Measurements from ENCODE around the gene PRCC. TPM values are rescaled to one million over a fixed set of nuclear protein-coding genes. Genes with fewer than 3 reads are reported as not detected.

PRCC gene, protein sequence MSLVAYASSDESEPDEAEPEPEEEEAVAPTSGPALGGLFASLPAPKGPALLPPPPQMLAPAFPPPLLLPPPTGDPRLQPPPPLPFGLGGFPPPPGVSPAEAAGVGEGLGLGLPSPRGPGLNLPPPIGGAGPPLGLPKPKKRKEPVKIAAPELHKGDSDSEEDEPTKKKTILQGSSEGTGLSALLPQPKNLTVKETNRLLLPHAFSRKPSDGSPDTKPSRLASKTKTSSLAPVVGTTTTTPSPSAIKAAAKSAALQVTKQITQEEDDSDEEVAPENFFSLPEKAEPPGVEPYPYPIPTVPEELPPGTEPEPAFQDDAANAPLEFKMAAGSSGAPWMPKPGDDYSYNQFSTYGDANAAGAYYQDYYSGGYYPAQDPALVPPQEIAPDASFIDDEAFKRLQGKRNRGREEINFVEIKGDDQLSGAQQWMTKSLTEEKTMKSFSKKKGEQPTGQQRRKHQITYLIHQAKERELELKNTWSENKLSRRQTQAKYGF
- 10 to 100 TPM; 68.7 to 99.8 TPM for total RNA-seq

DNA sequence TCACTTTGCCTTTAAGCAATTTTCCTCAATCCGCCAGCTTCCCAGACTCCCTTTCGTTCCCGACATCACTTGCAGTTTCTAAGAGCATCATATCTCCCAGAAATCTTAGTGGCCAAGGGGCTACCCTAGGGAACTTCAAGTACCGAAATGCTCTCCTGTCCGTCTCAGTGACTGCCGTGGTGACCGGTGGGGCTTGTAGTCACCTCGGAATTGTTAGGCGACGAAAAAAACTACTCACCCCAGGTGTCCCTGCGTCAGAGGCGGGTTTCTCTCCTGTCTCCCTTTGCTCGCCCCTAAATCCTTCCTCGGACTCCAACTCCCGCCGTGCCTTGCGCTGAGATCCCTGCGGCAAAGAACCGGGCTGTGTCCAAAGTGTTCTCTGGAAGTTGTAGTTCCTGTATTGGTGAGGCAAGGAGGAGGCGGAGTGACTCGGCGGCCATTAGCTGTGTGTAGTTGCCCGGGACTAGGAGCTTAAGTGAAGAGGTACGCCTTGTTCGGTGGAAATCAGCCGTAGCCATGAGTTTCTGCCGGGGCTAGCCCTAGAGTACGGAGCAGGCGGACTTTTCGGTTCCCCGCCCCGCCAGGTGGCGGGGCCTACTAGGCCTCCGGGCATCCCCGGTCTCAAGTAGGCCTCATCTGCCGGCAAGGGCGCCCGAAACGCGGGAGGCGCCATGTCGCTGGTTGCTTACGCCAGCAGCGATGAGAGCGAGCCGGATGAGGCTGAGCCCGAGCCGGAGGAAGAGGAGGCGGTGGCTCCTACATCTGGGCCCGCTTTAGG, at the start of gene PRCC:
Gene PRCC, plus strand, starts transcription at position 435 of the 778 bp plus-strand sequence. Its CDS starts 237 bp downstream, at position 672.
- no peak within 1 kb of the TSS for H3K4me3 Mint-ChIP-seq
- no peaks in the 10 kb centered on the region for H3K9me3 Mint-ChIP-seq (ENCODE audit: low read depth)
- peaks cover 21% of the 10 kb centered on the region for H3K36me3 Mint-ChIP-seq
- H3K27me3 Mint-ChIP-seq: no peaks in the 10 kb centered on the region
- H3K27ac Mint-ChIP-seq: no peak within 1 kb of the TSS
- H3K4me1 Mint-ChIP-seq: peaks cover 41% of the 10 kb centered on the region
- DNase-seq (peak; percentile 100), ATAC-seq (peak; percentile 95)
- CTCF ChIA-PET: interaction anchor here (0.8 to 8.6 kb wide), 10 partner anchors 11 to 119 kb away, joined by 3 to 116 read pairs (median 6); partner anchors contain the start of genes HDGF, ISG20L2, METTL25B and MRPL24

DNA sequence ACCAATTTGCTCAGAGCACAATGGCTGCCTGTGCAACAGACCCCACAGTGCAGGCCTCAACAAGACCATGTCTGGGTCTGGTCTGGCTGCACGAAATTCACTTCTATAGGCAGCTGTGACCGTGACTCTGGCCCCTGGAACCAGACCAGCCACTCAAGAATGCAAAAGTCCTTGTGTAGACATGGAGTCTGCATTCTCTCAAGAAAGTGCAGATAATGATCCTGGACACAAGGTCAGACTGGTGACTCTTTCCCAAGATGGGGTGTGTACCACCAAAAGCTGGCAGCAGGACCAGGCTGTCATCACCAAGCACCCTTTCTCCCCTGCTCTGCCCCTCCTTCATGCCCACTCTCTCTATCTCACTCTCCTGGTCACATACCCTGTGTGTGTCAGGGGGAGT, 46.2 kb upstream of the PRCC start:
- Mint-ChIP-seq H3K4me3 (no peak overlapping the region), H3K9me3 (ENCODE audit: low read depth) (no peaks in the 10 kb centered on the region), H3K4me1 (peaks cover 38% of the 10 kb centered on the region), H3K27me3 (no peaks in the 10 kb centered on the region), H3K36me3 (peaks cover 38% of the 10 kb centered on the region), H3K27ac (peak overlapping the region; percentile 72)
- ATAC-seq (no peak), DNase-seq (no peak)
- CTCF ChIA-PET: interaction anchor here (0.7 to 5.3 kb wide), 12 partner anchors 10 to 139 kb away, joined by 3 to 49 read pairs (median 4); partner anchors contain the start of genes CRABP2 and MRPL24

DNA sequence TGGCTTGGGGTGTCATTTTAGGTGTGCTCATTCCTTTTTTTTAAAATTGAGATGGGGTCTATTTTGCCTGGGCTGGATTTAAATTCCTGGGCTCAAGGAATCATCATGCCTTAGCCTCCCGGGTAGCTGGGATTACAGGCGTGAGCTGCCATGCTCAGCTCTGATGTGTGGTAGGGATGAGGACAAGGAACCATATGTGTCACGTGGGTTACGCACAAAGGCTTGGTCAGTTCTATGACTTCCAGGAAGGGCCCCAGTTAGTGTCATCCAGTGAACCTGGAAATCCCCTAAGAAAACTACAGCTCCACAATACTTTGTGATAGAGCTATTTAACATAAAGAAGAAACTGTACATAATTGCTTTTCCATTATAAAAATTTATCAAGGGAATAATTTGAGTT, 45.8 kb upstream of the PRCC start:
- peak overlapping the region; percentile 72 for H3K27ac Mint-ChIP-seq
- no peaks in the 10 kb centered on the region for H3K27me3 Mint-ChIP-seq
- no peaks in the 10 kb centered on the region for H3K9me3 Mint-ChIP-seq (ENCODE audit: low read depth)
- H3K36me3 Mint-ChIP-seq: peaks cover 38% of the 10 kb centered on the region
- CTCF ChIA-PET: interaction anchor here (0.6 to 5.3 kb wide), 11 partner anchors 10 to 169 kb away, joined by 3 to 49 read pairs (median 3); partner anchors contain the start of genes CRABP2 and MRPL24
- ATAC-seq (no peak), DNase-seq (no peak)
- H3K4me1 Mint-ChIP-seq: peaks cover 38% of the 10 kb centered on the region
- H3K4me3 Mint-ChIP-seq: no peak overlapping the region

DNA sequence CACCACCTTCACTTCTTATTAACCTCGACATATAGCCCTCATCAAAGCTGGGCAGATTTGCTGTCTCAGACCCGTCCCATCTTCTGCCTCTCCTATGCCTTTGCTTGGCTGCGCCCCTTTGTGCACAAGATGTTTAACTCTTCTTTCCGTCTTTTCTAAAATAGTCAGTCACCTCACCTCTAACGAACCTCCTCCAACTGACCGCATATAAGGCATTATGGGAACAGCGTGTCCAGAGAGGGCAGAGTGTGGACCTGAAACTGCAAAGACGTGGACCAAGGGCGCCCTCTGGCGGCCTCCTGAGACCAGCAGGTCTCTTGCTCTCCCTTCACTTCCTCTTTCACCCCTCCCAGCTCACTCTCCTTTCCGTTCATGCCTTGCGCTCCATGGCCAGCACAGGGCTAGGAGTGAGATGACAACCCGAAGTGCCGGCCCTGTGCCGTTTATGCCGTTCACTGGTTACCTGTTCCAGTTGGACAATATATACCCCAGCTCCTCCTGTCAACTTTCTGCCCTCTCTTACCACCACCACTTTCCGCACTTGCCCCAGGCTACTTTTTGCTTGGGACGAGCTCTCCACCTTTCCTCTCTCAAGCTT, 41.6 kb upstream of the PRCC start:
- peak; percentile 88 for DNase-seq
- Mint-ChIP-seq H3K9me3 (ENCODE audit: low read depth) (no peaks in the 10 kb centered on the region), H3K4me1 (peaks cover 47% of the 10 kb centered on the region), H3K27me3 (no peaks in the 10 kb centered on the region), H3K27ac (no peak overlapping the region), H3K36me3 (peaks cover 29% of the 10 kb centered on the region), H3K4me3 (no peak overlapping the region)
- CTCF ChIA-PET: interaction anchor here (0.6 to 8.0 kb wide), 82 partner anchors 8 to 1236 kb away, joined by 3 to 217 read pairs (median 7); partner anchors contain the start of genes BCAN, CRABP2, HDGF and INSRR
- peak; percentile 37 for ATAC-seq

DNA sequence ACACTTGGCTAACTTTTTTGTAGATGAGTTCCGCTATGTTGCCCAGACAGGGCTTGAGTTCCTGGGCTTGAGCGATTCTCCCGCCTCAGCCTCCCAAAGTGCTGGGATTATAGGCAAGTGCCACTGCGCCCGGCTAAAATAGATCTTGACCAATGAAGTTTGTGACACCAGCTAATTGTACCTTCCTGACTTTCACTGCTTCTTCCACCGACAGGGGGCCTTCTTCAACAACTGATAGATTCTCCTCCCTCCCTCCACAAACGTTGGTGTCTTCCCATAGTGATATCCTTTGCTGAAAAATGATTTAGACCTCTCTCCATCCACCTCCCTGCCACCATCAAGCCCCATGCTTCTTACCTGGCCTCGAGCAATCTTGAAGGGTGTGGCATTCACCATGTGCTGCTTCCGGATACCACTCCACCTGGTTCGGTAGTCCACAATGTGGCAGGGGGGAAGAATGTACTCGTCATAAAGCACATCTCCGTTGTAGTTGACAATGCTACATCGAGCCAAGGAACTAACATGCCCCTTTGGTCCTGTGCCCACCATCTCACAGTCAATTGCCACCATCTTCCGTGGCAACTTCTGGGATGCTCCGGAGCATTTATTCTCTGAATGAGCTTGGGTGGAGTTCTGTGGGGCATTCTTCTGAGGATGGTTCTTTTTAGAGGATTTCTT, 40.6 kb upstream of the PRCC start:
- H3K9me3 Mint-ChIP-seq (ENCODE audit: low read depth): no peaks in the 10 kb centered on the region
- peaks cover 24% of the 10 kb centered on the region for H3K36me3 Mint-ChIP-seq
- no peak overlapping the region for H3K4me3 Mint-ChIP-seq
- H3K27ac Mint-ChIP-seq: no peak overlapping the region
- H3K27me3 Mint-ChIP-seq: no peaks in the 10 kb centered on the region
- H3K4me1 Mint-ChIP-seq: peaks cover 44% of the 10 kb centered on the region
- ATAC-seq (no peak), DNase-seq (peak; percentile 78)
- CTCF ChIA-PET: interaction anchor here (0.8 to 8.0 kb wide), 69 partner anchors 10 to 341 kb away, joined by 3 to 217 read pairs (median 8); partner anchors contain the start of genes BCAN, CRABP2, HDGF and INSRR

DNA sequence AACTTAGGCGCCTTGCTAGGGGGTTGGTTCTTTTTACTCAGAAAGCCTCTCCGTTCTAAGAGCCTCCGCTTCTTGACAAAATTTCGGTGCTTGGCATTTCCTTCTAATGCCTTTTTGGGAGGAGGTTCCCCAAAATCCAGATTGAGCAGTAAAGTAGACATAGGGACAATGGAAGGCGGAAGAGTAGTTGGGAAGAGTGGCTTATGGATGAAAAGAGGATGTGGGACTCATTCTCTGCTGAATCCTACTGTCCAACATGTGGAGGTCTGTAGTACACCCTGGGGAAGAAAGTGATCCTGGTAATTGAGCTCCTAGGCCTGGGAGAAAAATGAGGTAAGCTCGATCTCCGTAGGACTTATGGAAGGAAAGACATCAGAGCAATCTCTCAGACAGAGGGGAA, 39.8 kb upstream of the PRCC start:
- no peaks in the 10 kb centered on the region for H3K9me3 Mint-ChIP-seq (ENCODE audit: low read depth)
- no peak for ATAC-seq
- H3K4me1 Mint-ChIP-seq: peaks cover 41% of the 10 kb centered on the region
- DNase-seq: no peak
- H3K27ac Mint-ChIP-seq: no peak overlapping the region
- H3K36me3 Mint-ChIP-seq: peaks cover 22% of the 10 kb centered on the region
- no peaks in the 10 kb centered on the region for H3K27me3 Mint-ChIP-seq
- CTCF ChIA-PET: interaction anchor here (0.7 to 8.0 kb wide), 30 partner anchors 9 to 341 kb away, joined by 3 to 217 read pairs (median 20); partner anchors contain the start of genes CRABP2, HDGF, INSRR and MRPL24
- H3K4me3 Mint-ChIP-seq: no peak overlapping the region

DNA sequence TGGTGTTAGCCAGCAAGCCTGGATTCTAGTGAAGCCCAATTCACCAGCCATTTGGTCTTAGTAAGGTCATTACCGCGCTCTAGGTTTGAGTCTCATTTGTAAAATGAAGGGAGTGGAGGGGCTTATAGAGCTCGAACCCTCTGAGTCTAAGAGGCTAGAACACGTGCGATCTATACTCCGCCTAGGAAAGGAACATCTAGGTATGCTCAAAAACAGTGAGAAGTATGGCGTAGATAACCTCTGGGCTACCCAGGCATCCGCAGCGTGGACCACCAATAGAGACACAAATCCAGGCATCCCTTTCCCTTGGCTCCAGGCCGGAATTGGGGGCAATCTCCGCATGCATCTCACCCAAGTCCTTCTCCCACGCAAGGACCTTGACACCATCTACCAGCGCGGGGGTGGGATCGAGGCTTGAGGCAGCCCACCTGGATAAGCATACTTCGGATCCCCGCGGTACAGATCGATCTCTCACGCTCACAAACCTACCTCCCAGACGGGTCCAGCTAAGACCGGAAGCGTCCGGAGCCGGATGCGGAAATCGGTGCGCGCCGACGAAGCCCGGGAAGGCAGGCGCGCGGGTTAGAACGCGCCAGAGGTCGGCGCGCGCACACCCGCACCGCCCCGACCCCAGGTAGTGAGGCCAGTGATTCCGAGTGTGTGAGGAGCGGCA, 39.3 kb upstream of the PRCC start, which contains the start of gene METTL25B:
Gene METTL25B, plus strand, starts transcription at position 544 of the 673 bp plus-strand sequence. CDS start 636 bp downstream, outside the sequence.
- peak; percentile 91 for DNase-seq
- Mint-ChIP-seq H3K4me1 (peaks cover 36% of the 10 kb centered on the region), H3K36me3 (peaks cover 17% of the 10 kb centered on the region), H3K4me3 (no peak within 1 kb of the TSS), H3K27ac (no peak within 1 kb of the TSS), H3K27me3 (no peaks in the 10 kb centered on the region), H3K9me3 (ENCODE audit: low read depth) (no peaks in the 10 kb centered on the region)
- CTCF ChIA-PET: interaction anchor here (0.7 to 8.0 kb wide), 23 partner anchors 13 to 342 kb away, joined by 3 to 217 read pairs (median 23); partner anchors contain the start of genes CRABP2, HDGF, INSRR and MRPL24
- ATAC-seq: peak; percentile 72

DNA sequence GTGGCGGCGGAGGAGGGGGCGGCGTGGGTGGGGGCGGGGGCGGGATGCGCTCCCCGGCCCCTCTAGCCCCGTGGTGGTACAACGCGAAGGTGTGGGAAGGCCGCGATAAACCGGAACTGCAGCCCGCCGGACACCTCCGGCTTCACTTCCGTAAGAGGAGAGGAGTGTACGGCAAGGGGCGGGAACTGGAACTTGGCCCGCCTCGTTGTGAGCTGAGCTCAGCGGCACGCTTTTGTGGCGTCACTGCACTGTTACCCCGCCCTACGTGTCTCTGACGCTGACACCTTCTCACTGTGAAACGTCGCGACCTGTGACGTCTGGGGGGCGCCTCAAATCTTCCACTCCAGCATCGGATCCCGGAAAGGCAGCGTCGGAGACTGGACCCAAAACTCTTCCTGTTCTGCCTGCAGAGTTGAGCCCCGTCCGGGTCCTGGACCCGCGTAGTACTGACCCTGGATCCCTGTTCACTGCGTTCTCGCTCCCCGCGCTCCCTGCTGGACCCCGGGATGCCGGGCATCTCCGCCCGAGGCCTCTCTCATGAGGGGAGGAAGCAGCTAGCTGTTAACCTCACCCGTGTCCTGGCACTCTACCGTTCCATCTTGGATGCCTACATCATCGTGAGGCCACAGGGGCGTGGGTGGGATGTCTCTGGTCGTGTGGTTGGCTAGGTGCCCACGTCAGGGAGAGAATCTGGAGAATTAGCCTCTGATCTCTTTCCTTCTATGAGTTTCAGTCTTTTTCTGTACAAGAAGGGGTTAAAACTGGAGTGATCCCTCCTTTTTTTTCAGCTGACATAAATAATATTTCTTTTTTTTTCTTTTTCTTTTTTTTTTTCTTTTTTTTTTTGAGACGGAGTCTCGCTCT, 38.5 kb upstream of the PRCC start, which contains the start of gene ISG20L2:
Gene ISG20L2, minus strand, starts transcription at position 168 of the 864 bp plus-strand sequence. CDS start 1,114 bp downstream, outside the sequence.
- ATAC-seq (peak; percentile 89), DNase-seq (peak; percentile 99)
- Mint-ChIP-seq H3K27ac (no peak within 1 kb of the TSS), H3K36me3 (peaks cover 10% of the 10 kb centered on the region), H3K27me3 (no peaks in the 10 kb centered on the region), H3K4me3 (no peak within 1 kb of the TSS), H3K4me1 (peaks cover 29% of the 10 kb centered on the region), H3K9me3 (ENCODE audit: low read depth) (no peaks in the 10 kb centered on the region)
- CTCF ChIA-PET: interaction anchor here (1.1 to 8.0 kb wide), 14 partner anchors 14 to 162 kb away, joined by 3 to 217 read pairs (median 56); partner anchors contain the start of genes HDGF, INSRR, MRPL24 and NTRK1

DNA sequence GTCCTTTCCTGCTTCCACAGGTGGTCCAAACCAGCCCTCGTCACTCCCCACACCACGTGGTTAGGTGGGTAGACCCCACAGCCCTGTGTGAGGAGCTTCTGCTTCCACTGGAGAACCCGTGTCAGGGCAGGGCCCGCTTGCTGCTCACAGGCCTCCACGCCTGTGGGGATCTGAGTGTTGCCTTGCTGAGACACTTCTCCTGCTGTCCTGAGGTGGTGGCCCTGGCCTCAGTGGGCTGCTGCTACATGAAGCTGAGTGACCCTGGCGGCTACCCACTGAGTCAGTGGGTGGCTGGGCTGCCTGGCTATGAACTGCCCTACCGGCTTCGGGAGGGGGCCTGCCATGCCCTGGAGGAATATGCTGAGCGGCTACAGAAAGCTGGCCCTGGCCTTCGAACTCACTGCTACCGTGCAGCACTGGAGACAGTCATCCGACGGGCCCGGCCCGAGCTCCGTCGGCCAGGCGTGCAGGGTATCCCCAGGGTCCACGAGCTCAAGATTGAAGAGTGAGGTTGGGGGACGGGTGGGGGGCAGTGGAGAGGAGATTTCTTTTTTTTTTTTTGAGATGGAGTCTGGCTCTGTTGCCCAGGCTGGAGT, 33.2 kb upstream of the PRCC start:
- H3K4me3 Mint-ChIP-seq: no peak overlapping the region
- CTCF ChIA-PET: interaction anchor here (0.9 kb wide), 1 partner anchor 8 kb away, joined by 3 read pairs; no protein-coding TSS in a partner anchor
- H3K27ac Mint-ChIP-seq: no peak overlapping the region
- H3K9me3 Mint-ChIP-seq (ENCODE audit: low read depth): no peaks in the 10 kb centered on the region
- DNase-seq (no peak), ATAC-seq (no peak)
- H3K27me3 Mint-ChIP-seq: no peaks in the 10 kb centered on the region
- peaks cover 21% of the 10 kb centered on the region for H3K4me1 Mint-ChIP-seq
- H3K36me3 Mint-ChIP-seq: peaks cover 13% of the 10 kb centered on the region

DNA sequence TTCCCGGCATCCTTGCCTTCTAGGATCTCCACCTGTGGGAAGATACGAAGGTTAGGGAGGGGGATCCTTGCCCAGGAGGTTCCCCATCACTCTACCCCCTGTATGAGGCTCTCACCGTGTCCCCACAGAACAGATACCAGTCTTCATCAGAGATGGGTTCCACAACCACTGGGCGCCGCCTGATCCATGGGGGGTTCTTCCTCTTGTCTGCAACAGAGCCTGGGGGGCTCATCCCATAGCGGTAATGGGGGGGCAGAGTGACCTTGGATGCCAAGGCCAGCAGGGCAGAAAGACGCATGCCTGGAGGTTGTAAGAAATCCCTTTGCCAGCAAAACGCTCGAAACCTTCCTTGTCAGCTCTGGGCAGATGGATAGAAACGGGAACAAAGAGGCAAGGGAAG, 28.9 kb upstream of the PRCC start:
- Mint-ChIP-seq H3K4me1 (peaks cover 40% of the 10 kb centered on the region), H3K27ac (peak overlapping the region; percentile 26), H3K9me3 (ENCODE audit: low read depth) (no peaks in the 10 kb centered on the region), H3K36me3 (peaks cover 31% of the 10 kb centered on the region), H3K27me3 (no peaks in the 10 kb centered on the region), H3K4me3 (no peak overlapping the region)
- no peak for DNase-seq
- CTCF ChIA-PET: interaction anchor here (1.1 to 5.6 kb wide), 3 partner anchors 12 to 122 kb away, joined by 9 to 37 read pairs (median 17); partner anchors contain the start of genes HDGF and NTRK1
- no peak for ATAC-seq

All from activated CD8-positive, alpha-beta memory T cell treated with anti-CD3 and anti-CD28 coated beads, Interleukin-2, amount 10 ng/mL, durations not matched to agents 7 days and 5 days (primary cell).